Adrenal gland (tissue), 5 donors: Measurements from ENCODE around the gene OR6Q1.

Experiments
- POLR2A ChIP-seq, 2 donors: fragments of 450-650 bp; IDR thresholded peaks; one replicate each; pipeline ENCODE4 v1.6.1; 2017; ENCODE audit warnings: antibody characterized with exemption in 2 of 2, mild to moderate bottlenecking in 2 of 2, moderate library complexity in 1 of 2
- TF ChIP-seq, protein P1 (sequence below), 6 experiments: fragments of 450-650 bp in 4 of 6; fragments of 200-600 bp in 2 of 6; sonication (generic) in 1 of 6; IDR thresholded peaks; 1 replicate in 5 of 6; 2 replicates in 1 of 6; pipeline versions ENCODE4 v1.5.1 to v1.8.0; 2016 to 2021; ENCODE audit warnings: antibody characterized with exemption in 6 of 6, mild to moderate bottlenecking in 2 of 6, moderate library complexity in 1 of 6
- donor health status: DM: no; HTN: no; CAD: no.

DNA sequence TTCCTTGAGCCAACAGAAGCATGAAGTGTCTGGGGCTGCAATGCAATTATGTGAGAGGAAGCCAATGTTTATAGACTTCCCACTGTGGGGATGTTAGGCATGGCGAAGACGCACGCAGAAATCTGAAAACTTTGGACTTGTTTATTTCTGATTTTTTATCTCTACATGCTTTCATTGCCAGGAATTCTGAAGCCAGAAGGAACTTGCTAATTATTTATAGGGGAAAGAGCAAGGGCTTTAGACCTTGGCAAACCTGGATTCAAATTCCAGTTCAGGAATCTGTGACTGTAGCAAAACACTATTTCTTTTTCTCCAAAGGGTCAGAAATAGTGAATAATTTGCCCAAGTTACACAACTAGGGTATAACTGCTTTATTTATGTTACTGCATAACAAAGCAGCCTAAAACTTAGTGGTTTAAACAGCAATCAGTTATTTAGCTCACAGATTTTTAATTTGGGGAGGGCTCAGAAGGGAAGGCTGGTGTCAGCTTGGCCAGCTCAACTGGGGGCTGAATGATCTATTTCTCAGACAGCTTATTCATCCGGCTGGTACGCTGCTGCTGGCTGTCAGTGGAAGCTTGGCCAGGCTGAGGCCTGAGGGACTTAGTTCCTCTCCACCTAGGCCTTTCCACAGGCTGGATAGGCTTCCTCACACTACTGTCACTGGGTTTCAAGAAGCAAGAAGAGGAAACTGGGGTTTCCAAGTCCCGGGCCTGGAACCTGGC lies 1.9 kb upstream of the OR6Q1 start:
- TF ChIP-seq, protein P1, sequence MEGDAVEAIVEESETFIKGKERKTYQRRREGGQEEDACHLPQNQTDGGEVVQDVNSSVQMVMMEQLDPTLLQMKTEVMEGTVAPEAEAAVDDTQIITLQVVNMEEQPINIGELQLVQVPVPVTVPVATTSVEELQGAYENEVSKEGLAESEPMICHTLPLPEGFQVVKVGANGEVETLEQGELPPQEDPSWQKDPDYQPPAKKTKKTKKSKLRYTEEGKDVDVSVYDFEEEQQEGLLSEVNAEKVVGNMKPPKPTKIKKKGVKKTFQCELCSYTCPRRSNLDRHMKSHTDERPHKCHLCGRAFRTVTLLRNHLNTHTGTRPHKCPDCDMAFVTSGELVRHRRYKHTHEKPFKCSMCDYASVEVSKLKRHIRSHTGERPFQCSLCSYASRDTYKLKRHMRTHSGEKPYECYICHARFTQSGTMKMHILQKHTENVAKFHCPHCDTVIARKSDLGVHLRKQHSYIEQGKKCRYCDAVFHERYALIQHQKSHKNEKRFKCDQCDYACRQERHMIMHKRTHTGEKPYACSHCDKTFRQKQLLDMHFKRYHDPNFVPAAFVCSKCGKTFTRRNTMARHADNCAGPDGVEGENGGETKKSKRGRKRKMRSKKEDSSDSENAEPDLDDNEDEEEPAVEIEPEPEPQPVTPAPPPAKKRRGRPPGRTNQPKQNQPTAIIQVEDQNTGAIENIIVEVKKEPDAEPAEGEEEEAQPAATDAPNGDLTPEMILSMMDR (IDR thresholded peaks at IDR 0.05): no peak
- TF ChIP-seq POLR2A (IDR thresholded peaks at IDR 0.05): no peak
